Breast epithelium (tissue), 4 donors: ENCODE results near the gene COL26A1. TPM values are rescaled to one million over a fixed set of nuclear protein-coding genes. Genes with fewer than 3 reads are reported as not detected.

Experiments used
- DNase-seq, 2 donors: peaks; one replicate each; pipeline ENCODE4 v3.0.0-alpha.2; 2019; ENCODE audit warnings: low spot score in 2 of 2
- H3K27ac ChIP-seq, 2 donors: fragments of 200-600 bp; sonication (generic) in 1 of 2; one replicate each; pipeline ENCODE4 v1.5.1; 2016 to 2019; ENCODE audit warnings: mild to moderate bottlenecking in 1 of 2
- H3K27me3 ChIP-seq, 2 donors: fragments of 200-600 bp; sonication (generic) in 1 of 2; one replicate each; pipeline versions ENCODE4 v1.5.1 to v1.6.0; 2017 to 2019; ENCODE audit warnings: control low read depth in 1 of 2, mild to moderate bottlenecking in 1 of 2
- H3K36me3 ChIP-seq: fragments of 200-600 bp; one replicate; pipeline ENCODE4 v1.5.1; 2019
- H3K4me1 ChIP-seq, 2 donors: fragments of 200-600 bp; sonication (generic); one replicate each; pipeline ENCODE4 v1.5.1; 2016 to 2019; ENCODE audit warnings: control low read depth in 1 of 2
- H3K4me3 ChIP-seq, 3 donors: fragments of 200-600 bp; sonication (generic); 1 replicate in 2 of 3; 2 replicates in 1 of 3; pipeline ENCODE4 v1.5.1; 2016 to 2019; ENCODE audit warnings: mild to moderate bottlenecking in 3 of 3, moderate library complexity in 2 of 3
- H3K9me3 ChIP-seq, 2 donors: fragments of 200-600 bp; sonication (generic) in 1 of 2; one replicate each; pipeline ENCODE4 v1.5.1; 2016 to 2019; ENCODE audit warnings: control low read depth in 1 of 2
- POLR2A ChIP-seq: fragments of 450-650 bp; IDR thresholded peaks from one replicate; pipeline ENCODE4 v1.6.1; 2016; ENCODE audit warnings: antibody characterized with exemption, mild to moderate bottlenecking, moderate library complexity
- POLR2AphosphoS5 ChIP-seq, 3 donors: sonication (generic); formaldehyde crosslinking; IDR thresholded peaks; one replicate each; pipeline ENCODE4 v1.6.1; 2017; ENCODE audit warnings: antibody characterized with exemption in 3 of 3
- intact Hi-C: fragments of 100-400 bp; cut with DNase I; formaldehyde crosslinking; loops from one replicate; pipeline ENCODE4 v1.15.1; 2023; ENCODE audit warnings: low total_unique reads
- total RNA-seq, 3 donors: library from RNA; depleted of rRNA; stranded (reverse); fragments of >200 nt; gene quantifications; one replicate each; pipeline ENCODE4 v1.1.0, GENCODE V29; 2016
- TF ChIP-seq, protein P1 (sequence below), 3 donors: fragments of 450-650 bp; IDR thresholded peaks; one replicate each; pipeline ENCODE4 v1.5.1; 2016 to 2017; ENCODE audit warnings: antibody characterized with exemption in 3 of 3, mild to moderate bottlenecking in 3 of 3, moderate library complexity in 3 of 3

Gene COL26A1
- total RNA-seq, 3 donors from 2014 or later, result not detected

- no peaks in the 10 kb centered on the region for H3K4me1 ChIP-seq
- intact Hi-C loops, result no loop called here
- H3K4me3 ChIP-seq, result no peak overlapping the region
- DNase-seq, result no peak
- no peaks in the 10 kb centered on the region for H3K36me3 ChIP-seq
- no peak overlapping the region for H3K27ac ChIP-seq
- H3K27me3 ChIP-seq, result no peaks in the 10 kb centered on the region
- TF ChIP-seq POLR2AphosphoS5 (IDR thresholded peaks at IDR 0.05) (no peak), POLR2A (no peak)
- TF ChIP-seq, protein P1, sequence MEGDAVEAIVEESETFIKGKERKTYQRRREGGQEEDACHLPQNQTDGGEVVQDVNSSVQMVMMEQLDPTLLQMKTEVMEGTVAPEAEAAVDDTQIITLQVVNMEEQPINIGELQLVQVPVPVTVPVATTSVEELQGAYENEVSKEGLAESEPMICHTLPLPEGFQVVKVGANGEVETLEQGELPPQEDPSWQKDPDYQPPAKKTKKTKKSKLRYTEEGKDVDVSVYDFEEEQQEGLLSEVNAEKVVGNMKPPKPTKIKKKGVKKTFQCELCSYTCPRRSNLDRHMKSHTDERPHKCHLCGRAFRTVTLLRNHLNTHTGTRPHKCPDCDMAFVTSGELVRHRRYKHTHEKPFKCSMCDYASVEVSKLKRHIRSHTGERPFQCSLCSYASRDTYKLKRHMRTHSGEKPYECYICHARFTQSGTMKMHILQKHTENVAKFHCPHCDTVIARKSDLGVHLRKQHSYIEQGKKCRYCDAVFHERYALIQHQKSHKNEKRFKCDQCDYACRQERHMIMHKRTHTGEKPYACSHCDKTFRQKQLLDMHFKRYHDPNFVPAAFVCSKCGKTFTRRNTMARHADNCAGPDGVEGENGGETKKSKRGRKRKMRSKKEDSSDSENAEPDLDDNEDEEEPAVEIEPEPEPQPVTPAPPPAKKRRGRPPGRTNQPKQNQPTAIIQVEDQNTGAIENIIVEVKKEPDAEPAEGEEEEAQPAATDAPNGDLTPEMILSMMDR (IDR thresholded peaks at IDR 0.05), result no peak
- H3K9me3 ChIP-seq, result peaks cover 21% of the 10 kb centered on the region in 2 donors
Observed at GRCh38 chr7:101411508-101411874, 48.8 kb downstream of the COL26A1 start.

- intact Hi-C loops, result no loop called here
- no peak for TF ChIP-seq POLR2AphosphoS5 (IDR thresholded peaks at IDR 0.05)
- TF ChIP-seq POLR2A, result no peak
- TF ChIP-seq, protein P1 (IDR thresholded peaks at IDR 0.05), result no peak
- Histone ChIP-seq H3K36me3 (no peaks in the 10 kb centered on the region), H3K4me3 (no peak overlapping the region), H3K9me3 (peaks cover 21% of the 10 kb centered on the region in 2 donors), H3K27me3 (no peaks in the 10 kb centered on the region), H3K4me1 (no peaks in the 10 kb centered on the region), H3K27ac (no peak overlapping the region)
- no peak for DNase-seq
Observed at GRCh38 chr7:101412976-101413375, 50.3 kb downstream of the COL26A1 start.

GRCh38 chr7:101418694-101419093, 56.0 kb downstream of the COL26A1 start:
- TF ChIP-seq, protein P1 (IDR thresholded peaks at IDR 0.05), result no peak
- TF ChIP-seq POLR2A, result no peak
- TF ChIP-seq POLR2AphosphoS5 (IDR thresholded peaks at IDR 0.05), result no peak
- Histone ChIP-seq H3K27me3 (no peaks in the 10 kb centered on the region), H3K4me3 (no peak overlapping the region), H3K4me1 (no peaks in the 10 kb centered on the region), H3K27ac (no peak overlapping the region), H3K36me3 (no peaks in the 10 kb centered on the region), H3K9me3 (no peaks in the 10 kb centered on the region)
- DNase-seq, result no peak
- intact Hi-C loops, result no loop called here

GRCh38 chr7:101419831-101420230, 57.2 kb downstream of the COL26A1 start:
- H3K36me3 ChIP-seq, result no peaks in the 10 kb centered on the region
- intact Hi-C loops, result no loop called here
- TF ChIP-seq POLR2A, result no peak
- TF ChIP-seq POLR2AphosphoS5 (IDR thresholded peaks at IDR 0.05), result no peak
- TF ChIP-seq, protein P1 (IDR thresholded peaks at IDR 0.05), result no peak
- no peaks in the 10 kb centered on the region for H3K27me3 ChIP-seq
- H3K9me3 ChIP-seq, result no peaks in the 10 kb centered on the region
- no peak overlapping the region for H3K27ac ChIP-seq
- H3K4me3 ChIP-seq, result no peak overlapping the region
- DNase-seq, result no peak
- H3K4me1 ChIP-seq, result no peaks in the 10 kb centered on the region

- H3K36me3 ChIP-seq, result no peaks in the 10 kb centered on the region
- H3K9me3 ChIP-seq, result no peaks in the 10 kb centered on the region
- H3K27ac ChIP-seq, result no peak overlapping the region
- no peaks in the 10 kb centered on the region for H3K27me3 ChIP-seq
- H3K4me1 ChIP-seq, result no peaks in the 10 kb centered on the region
- TF ChIP-seq, protein P1 (IDR thresholded peaks at IDR 0.05), result no peak
- TF ChIP-seq POLR2AphosphoS5 (IDR thresholded peaks at IDR 0.05), result no peak
- TF ChIP-seq POLR2A, result no peak
- no peak overlapping the region for H3K4me3 ChIP-seq
- intact Hi-C loops, result no loop called here
- DNase-seq, result no peak
Observed at GRCh38 chr7:101420436-101420835, 57.8 kb downstream of the COL26A1 start.
